Measurements from ENCODE around the gene LRRC56. TPM values are rescaled to one million over a fixed set of nuclear protein-coding genes. Genes with fewer than 3 reads are reported as not detected.

The LRRC56 gene
- total RNA-seq, 1 experiment from 2014 or later, result 2.1 TPM

DNA sequence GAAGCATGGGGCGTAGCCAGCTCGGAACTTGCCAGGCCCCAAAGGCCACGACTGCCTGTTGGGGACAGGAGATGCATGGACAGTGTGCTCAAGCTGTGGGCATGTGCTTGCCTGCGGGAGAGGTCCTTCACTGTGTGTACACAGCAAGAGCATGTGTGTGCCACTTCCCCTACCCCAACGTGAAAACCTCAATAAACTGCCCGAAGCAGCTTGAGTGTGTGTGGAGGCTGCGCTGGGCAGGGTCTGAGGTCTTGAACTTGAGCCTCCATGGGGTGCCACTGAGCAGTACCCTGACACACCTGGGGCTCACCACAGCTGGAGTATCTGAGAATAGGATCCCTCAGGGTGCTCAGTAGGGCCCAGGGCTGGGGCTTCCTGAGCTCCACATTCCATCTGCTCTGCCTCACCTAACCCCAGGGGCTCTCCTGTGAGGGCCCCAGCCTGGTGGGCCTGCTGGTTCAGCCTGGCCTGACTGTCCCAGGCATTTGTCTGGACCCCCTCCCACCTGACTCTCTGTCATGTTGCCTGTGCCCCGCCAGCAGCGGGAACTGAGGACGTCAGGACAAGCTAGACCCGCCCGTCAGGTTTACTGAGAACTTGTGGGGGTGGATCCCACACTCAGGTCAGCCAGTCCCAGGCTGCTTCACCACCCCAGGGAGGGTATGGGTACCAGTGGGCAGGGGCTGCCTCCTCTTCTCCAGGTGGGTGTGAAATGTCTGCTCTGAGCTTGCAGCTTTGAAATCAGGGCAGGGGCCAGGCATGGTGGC is 26.7 kb downstream of the LRRC56 start:
- DNase-seq (ENCODE audit: low spot score), result no peak
- H3K36me3 ChIP-seq (ENCODE audit: insufficient read depth, low read length, poor library complexity, severe bottlenecking), result no peaks in the 10 kb centered on the region
- intact Hi-C loops (cut with micrococcal nuclease; ENCODE audit: unreplicated experiment), result no loop called here
- no peaks in the 10 kb centered on the region for H3K27me3 ChIP-seq (replicated peaks; ENCODE audit: insufficient read depth, low read depth, low read length, poor library complexity)
- peaks cover 9% of the 10 kb centered on the region for H3K4me1 ChIP-seq (ENCODE audit: insufficient read depth, low read length, poor library complexity, severe bottlenecking)
- no peak overlapping the region for H3K27ac ChIP-seq (ENCODE audit: low read depth, low read length, poor library complexity, severe bottlenecking)
- no peak overlapping the region for H3K4me3 ChIP-seq (ENCODE audit: low read depth, low read length, poor library complexity, severe bottlenecking)
- POLR2A ChIA-PET (ENCODE audit: low non-redundant PET), result interaction anchor here (0.5 kb wide), 1 partner anchor 27 kb away, joined by 10 read pairs; no protein-coding TSS in a partner anchor
- no peaks in the 10 kb centered on the region for H3K9me3 ChIP-seq (ENCODE audit: low read depth, low read length, poor library complexity, severe bottlenecking)
- CTCF ChIA-PET, result no interaction called here
- TF ChIP-seq, protein P1, sequence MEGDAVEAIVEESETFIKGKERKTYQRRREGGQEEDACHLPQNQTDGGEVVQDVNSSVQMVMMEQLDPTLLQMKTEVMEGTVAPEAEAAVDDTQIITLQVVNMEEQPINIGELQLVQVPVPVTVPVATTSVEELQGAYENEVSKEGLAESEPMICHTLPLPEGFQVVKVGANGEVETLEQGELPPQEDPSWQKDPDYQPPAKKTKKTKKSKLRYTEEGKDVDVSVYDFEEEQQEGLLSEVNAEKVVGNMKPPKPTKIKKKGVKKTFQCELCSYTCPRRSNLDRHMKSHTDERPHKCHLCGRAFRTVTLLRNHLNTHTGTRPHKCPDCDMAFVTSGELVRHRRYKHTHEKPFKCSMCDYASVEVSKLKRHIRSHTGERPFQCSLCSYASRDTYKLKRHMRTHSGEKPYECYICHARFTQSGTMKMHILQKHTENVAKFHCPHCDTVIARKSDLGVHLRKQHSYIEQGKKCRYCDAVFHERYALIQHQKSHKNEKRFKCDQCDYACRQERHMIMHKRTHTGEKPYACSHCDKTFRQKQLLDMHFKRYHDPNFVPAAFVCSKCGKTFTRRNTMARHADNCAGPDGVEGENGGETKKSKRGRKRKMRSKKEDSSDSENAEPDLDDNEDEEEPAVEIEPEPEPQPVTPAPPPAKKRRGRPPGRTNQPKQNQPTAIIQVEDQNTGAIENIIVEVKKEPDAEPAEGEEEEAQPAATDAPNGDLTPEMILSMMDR (conservative IDR thresholded peaks at IDR 0.05; ENCODE audit: low read depth, low read length), result no peak
- BruUV-seq (replicated peaks), result no TSS peak

DNA sequence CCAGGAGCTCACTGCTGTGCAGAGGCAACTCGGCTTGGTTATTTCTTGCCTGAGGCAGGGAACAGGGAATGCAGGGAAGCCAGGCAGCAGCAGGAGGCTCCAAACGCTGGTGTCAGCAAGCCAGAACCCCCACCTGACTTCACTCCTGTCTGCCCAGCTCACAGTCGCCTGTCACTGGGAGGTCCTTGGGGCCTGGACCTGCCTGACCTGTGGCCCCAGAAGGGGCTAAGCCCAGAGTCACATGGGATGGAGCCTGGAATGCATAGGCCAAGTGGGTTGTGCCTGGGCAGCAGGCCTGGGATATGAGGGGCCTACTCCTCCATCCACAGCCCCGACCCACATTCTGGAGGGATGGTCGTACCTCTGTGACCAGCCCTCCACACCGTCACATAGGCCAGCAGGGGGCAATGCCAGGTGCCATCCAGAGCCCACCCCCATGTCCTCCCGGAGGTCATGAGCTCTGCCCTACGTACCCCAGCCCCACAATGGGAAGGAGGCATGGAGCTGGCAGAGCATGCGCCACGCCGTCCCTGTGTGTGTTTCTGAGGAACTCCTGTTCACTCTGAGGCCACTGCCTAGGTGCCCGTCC is 28.7 kb downstream of the LRRC56 start:
- POLR2A ChIA-PET (ENCODE audit: low non-redundant PET), result no interaction called here
- no peak for TF ChIP-seq EZH2 (IDR thresholded peaks at IDR 0.05; ENCODE audit: borderline replicate concordance, low read depth, low read length, poor library complexity, severe bottlenecking)
- TF ChIP-seq, protein P1 (conservative IDR thresholded peaks at IDR 0.05; ENCODE audit: low read depth, low read length), result no peak
- no peaks in the 10 kb centered on the region for H3K36me3 ChIP-seq (ENCODE audit: insufficient read depth, low read length, poor library complexity, severe bottlenecking)
- intact Hi-C loops (cut with micrococcal nuclease; ENCODE audit: unreplicated experiment), result no loop called here
- H3K27me3 ChIP-seq (replicated peaks; ENCODE audit: insufficient read depth, low read depth, low read length, poor library complexity), result no peaks in the 10 kb centered on the region
- CTCF ChIA-PET, result no interaction called here
- no peak for DNase-seq (ENCODE audit: low spot score)
- no TSS peak for BruUV-seq (replicated peaks)
- H3K9me3 ChIP-seq (ENCODE audit: low read depth, low read length, poor library complexity, severe bottlenecking), result no peaks in the 10 kb centered on the region
- H3K4me1 ChIP-seq (ENCODE audit: insufficient read depth, low read length, poor library complexity, severe bottlenecking), result peaks cover 3% of the 10 kb centered on the region
- no peak overlapping the region for H3K27ac ChIP-seq (ENCODE audit: low read depth, low read length, poor library complexity, severe bottlenecking)
- no peak overlapping the region for H3K4me3 ChIP-seq (ENCODE audit: low read depth, low read length, poor library complexity, severe bottlenecking)

DNA sequence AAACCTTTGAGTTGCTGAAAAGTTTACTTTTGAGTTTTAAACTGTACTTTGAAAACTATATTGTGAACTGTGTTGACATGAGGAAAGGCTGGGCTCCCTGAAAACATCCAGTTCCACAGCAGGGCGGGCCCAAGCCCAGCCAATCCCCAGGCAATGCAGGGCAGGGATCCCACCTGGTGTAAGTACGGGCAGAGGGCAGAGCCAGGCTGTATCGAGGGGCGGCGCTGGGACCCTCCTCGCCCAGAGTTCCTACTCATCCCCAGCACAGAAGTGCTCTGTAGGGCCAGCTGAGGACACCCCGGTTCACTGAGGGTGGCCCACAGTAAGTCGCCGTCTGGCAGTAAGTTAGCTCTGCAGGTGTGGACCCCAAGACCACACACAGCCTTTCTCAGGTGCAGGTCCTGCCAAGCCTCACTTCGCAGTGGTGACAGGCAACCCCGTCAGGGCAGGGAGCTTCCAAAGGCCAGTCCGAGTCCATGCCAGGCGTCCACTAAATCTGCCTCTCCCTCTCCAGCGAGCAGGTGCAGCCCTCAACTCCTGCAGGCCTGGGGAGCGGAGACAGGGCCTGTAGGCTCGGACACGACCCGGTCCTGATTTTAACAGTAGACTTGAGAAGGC is 29.8 kb downstream of the LRRC56 start:
- H3K9me3 ChIP-seq (ENCODE audit: low read depth, low read length, poor library complexity, severe bottlenecking), result no peaks in the 10 kb centered on the region
- ChIA-PET POLR2A (ENCODE audit: low non-redundant PET) (no interaction called here), CTCF (no interaction called here)
- no TSS peak for BruUV-seq (replicated peaks)
- intact Hi-C loops (cut with micrococcal nuclease; ENCODE audit: unreplicated experiment), result no loop called here
- H3K27me3 ChIP-seq (replicated peaks; ENCODE audit: insufficient read depth, low read depth, low read length, poor library complexity), result no peaks in the 10 kb centered on the region
- peak overlapping the region; percentile 64 for H3K4me3 ChIP-seq (ENCODE audit: low read depth, low read length, poor library complexity, severe bottlenecking)
- H3K36me3 ChIP-seq (ENCODE audit: insufficient read depth, low read length, poor library complexity, severe bottlenecking), result no peaks in the 10 kb centered on the region
- H3K4me1 ChIP-seq (ENCODE audit: insufficient read depth, low read length, poor library complexity, severe bottlenecking), result no peaks in the 10 kb centered on the region
- TF ChIP-seq EZH2 (IDR thresholded peaks at IDR 0.05; ENCODE audit: borderline replicate concordance, low read depth, low read length, poor library complexity, severe bottlenecking), result no peak
- TF ChIP-seq, protein P1 (conservative IDR thresholded peaks at IDR 0.05; ENCODE audit: low read depth, low read length), result no peak
- DNase-seq (ENCODE audit: low spot score), result no peak
- no peak overlapping the region for H3K27ac ChIP-seq (ENCODE audit: low read depth, low read length, poor library complexity, severe bottlenecking)

All from A673 (cell line).